Activated naive CD4-positive, alpha-beta T cell treated with anti-CD3 and anti-CD28 coated beads for 36 hours (primary cell): Measurements from ENCODE around the gene TRDMT1. TPM values are rescaled to one million over a fixed set of nuclear protein-coding genes. Genes with fewer than 3 reads are reported as not detected.

Experiments
- CTCF ChIA-PET: fragments of 350-600 bp; sonication (Branson Sonifier 250); formaldehyde crosslinking; loops from one replicate; lab custom pipeline; 2021; ENCODE audit warnings: antibody characterized with exemption; lab: Charles Lee
- DNase-seq: peaks from one replicate; pipeline ENCODE4 v3.0.0-alpha.2; 2020
- H3K27ac Mint-ChIP-seq: one replicate; pipeline ENCODE4 v1.8.0; 2021; ENCODE audit warnings: mild to moderate bottlenecking, mixed read lengths
- H3K27me3 Mint-ChIP-seq: one replicate; pipeline ENCODE4 v1.8.0; 2021; ENCODE audit warnings: low read depth, mixed read lengths
- H3K36me3 Mint-ChIP-seq: one replicate; pipeline ENCODE4 v1.8.0; 2021; ENCODE audit warnings: low read depth, mixed read lengths
- H3K4me1 Mint-ChIP-seq: one replicate; pipeline ENCODE4 v1.8.0; 2021; ENCODE audit warnings: low read depth, mixed read lengths
- H3K4me3 Mint-ChIP-seq: one replicate; pipeline ENCODE4 v1.8.0; 2021; ENCODE audit warnings: mild to moderate bottlenecking, moderate library complexity, mixed read lengths
- H3K9me3 Mint-ChIP-seq: one replicate; pipeline ENCODE4 v1.8.0; 2021; ENCODE audit warnings: mixed read lengths
- intact Hi-C: fragments of 100-400 bp; cut with micrococcal nuclease; formaldehyde crosslinking; loops from one replicate; pipeline ENCODE4 v1.15.1; 2023
- total RNA-seq, 2 experiments: library from RNA; stranded (reverse); gene quantifications; one replicate each; pipeline ENCODE4 v1.2.3, GENCODE V29; 2021

The TRDMT1 gene
- total RNA-seq, 2 experiments from 2014 or later, result 6.5 to 7.2 TPM

DNA sequence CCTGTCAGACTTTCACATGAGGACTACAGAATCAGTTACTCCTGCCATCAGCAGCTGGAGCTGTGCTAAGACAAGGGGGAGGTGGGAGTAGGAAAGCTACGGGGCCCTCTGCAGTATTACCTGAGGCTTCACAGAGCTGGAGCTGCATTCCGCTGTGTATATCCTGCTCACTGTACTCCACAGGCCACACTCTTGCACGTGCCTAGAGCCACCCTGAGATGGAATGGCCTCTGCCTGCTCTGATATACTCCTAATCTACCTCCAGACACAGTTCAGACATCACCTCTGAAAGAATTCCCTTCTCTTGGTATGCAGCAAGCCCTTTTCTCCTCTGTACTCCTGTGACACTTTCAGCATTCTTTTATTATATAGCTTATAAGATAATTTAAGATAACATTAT is 34.8 kb downstream of the TRDMT1 start:
- intact Hi-C loops, result no loop called here
- Mint-ChIP-seq H3K4me3 (no peak overlapping the region), H3K27me3 (no peaks in the 10 kb centered on the region), H3K27ac (no peak overlapping the region), H3K36me3 (peaks cover 8% of the 10 kb centered on the region), H3K4me1 (no peaks in the 10 kb centered on the region), H3K9me3 (no peaks in the 10 kb centered on the region)
- DNase-seq, result no peak
- CTCF ChIA-PET, result interaction anchor here (0.6 to 1.0 kb wide), 4 partner anchors 9 to 208 kb away, joined by 3 to 5 read pairs (median 4); no protein-coding TSS in a partner anchor

DNA sequence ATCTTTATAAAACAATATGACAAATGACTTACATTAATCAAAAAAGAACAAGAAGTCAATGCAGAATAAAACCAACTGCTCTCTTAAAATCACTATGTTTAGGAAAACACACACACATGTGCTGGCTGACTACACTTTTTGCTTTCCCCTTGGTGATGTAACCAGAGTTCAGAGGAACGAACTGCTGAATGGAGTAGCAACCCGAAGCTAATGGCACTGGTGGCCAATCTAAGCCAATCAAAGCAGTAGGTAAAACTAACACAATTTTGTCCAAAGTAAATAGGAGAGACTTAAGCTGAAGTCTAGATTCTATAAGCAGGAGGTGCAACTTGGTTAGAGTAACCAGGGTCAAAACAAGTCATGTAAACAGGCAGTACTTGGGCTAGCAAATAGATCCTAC is 38.6 kb downstream of the TRDMT1 start:
- intact Hi-C loops, result no loop called here
- peaks cover 8% of the 10 kb centered on the region for H3K36me3 Mint-ChIP-seq
- H3K27me3 Mint-ChIP-seq, result no peaks in the 10 kb centered on the region
- H3K27ac Mint-ChIP-seq, result no peak overlapping the region
- CTCF ChIA-PET, result no interaction called here
- H3K4me3 Mint-ChIP-seq, result no peak overlapping the region
- DNase-seq, result no peak
- no peaks in the 10 kb centered on the region for H3K4me1 Mint-ChIP-seq
- H3K9me3 Mint-ChIP-seq, result no peaks in the 10 kb centered on the region

DNA sequence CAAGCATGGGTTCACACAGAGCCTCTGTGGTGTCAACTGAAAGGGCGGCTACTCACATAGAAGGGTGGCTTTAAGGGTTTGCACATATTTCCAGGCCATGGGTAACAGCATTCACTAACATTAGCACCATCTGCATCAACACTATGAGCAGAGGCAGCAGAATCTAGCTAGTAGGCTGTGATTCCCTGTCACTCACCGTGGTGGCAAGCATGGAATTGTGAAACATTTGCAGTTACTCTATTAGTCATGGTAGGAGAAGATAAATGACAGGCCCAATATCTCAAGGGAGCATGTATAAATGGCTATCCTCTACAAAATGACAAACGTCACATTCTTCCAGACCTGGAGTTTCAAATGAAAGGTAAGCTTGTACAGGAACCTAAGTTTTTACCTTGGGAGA is 39.7 kb downstream of the TRDMT1 start:
- Mint-ChIP-seq H3K27ac (no peak overlapping the region), H3K36me3 (peaks cover 8% of the 10 kb centered on the region), H3K4me3 (no peak overlapping the region), H3K4me1 (no peaks in the 10 kb centered on the region), H3K9me3 (no peaks in the 10 kb centered on the region), H3K27me3 (no peaks in the 10 kb centered on the region)
- intact Hi-C loops, result no loop called here
- no peak for DNase-seq
- CTCF ChIA-PET, result no interaction called here

DNA sequence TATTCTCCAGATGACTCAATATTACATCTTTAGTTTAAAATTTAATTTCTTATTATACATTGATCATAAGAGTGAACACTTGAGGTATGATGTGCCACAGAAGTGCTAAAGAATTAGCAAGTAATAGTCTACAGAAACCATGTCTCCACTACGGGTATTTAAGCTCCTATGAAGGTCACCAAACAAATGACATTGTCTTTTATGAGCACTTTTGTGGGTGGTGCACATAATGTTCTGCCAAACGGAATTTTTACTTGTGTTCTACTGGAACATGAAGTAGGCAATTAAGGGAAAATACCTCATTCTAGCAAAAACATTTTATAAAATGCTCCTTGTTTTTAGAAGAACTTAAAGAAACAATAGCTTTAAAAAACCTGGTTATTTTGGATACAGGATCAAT is 44.4 kb downstream of the TRDMT1 start:
- no peaks in the 10 kb centered on the region for H3K27me3 Mint-ChIP-seq
- intact Hi-C loops, result no loop called here
- H3K4me3 Mint-ChIP-seq, result no peak overlapping the region
- H3K36me3 Mint-ChIP-seq, result peaks cover 5% of the 10 kb centered on the region
- no peak for DNase-seq
- H3K4me1 Mint-ChIP-seq, result no peaks in the 10 kb centered on the region
- CTCF ChIA-PET, result interaction anchor here (1.0 kb wide), 1 partner anchor 10 kb away, joined by 3 read pairs; no protein-coding TSS in a partner anchor
- H3K27ac Mint-ChIP-seq, result no peak overlapping the region
- H3K9me3 Mint-ChIP-seq, result no peaks in the 10 kb centered on the region

DNA sequence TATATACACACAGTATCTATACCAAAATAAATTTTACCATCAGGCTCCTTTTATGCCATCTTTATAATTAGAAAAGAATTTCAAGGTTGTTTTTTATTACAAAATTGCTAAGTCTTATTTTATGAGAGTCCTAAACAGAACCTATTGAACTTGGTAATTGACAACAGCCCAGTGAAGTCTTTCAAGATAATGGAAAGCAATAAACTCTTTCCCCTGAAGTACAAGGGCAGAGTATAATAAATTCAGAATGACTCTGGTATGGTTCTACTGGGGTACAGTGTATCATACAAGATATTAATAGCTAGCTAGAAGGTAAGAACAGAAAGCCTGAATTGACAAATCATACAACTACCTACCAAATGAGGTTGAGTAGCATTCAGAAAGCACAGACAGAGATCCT is 45.6 kb downstream of the TRDMT1 start:
- Mint-ChIP-seq H3K27me3 (no peaks in the 10 kb centered on the region), H3K36me3 (peaks cover 5% of the 10 kb centered on the region), H3K4me1 (no peaks in the 10 kb centered on the region), H3K27ac (no peak overlapping the region), H3K4me3 (no peak overlapping the region), H3K9me3 (no peaks in the 10 kb centered on the region)
- DNase-seq, result no peak
- intact Hi-C loops, result no loop called here
- CTCF ChIA-PET, result interaction anchor here (0.5 to 0.6 kb wide), 2 partner anchors 58 to 182 kb away, joined by 3 read pairs; no protein-coding TSS in a partner anchor

DNA sequence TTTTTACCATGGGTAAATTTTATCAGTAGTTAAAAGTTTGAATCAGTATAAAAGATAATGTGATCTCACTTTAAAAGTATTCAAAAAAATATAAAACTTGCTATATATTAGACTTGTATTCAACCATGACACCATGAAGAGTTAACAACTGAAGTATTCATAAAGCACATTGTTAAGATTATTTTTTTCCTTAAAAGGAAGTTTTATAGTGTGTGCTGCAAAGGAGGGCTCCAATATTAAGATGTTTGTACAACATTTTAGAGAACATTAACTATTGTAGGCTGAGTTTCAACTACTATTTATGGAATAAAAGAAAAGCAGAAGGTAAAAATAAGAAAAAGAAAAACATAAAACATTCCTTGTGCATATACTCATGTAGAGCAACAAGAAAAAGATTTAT is 47.4 kb downstream of the TRDMT1 start:
- Mint-ChIP-seq H3K36me3 (peaks cover 5% of the 10 kb centered on the region), H3K4me1 (no peaks in the 10 kb centered on the region), H3K27ac (no peak overlapping the region), H3K4me3 (no peak overlapping the region), H3K27me3 (no peaks in the 10 kb centered on the region), H3K9me3 (no peaks in the 10 kb centered on the region)
- intact Hi-C loops, result no loop called here
- CTCF ChIA-PET, result no interaction called here
- DNase-seq, result no peak

DNA sequence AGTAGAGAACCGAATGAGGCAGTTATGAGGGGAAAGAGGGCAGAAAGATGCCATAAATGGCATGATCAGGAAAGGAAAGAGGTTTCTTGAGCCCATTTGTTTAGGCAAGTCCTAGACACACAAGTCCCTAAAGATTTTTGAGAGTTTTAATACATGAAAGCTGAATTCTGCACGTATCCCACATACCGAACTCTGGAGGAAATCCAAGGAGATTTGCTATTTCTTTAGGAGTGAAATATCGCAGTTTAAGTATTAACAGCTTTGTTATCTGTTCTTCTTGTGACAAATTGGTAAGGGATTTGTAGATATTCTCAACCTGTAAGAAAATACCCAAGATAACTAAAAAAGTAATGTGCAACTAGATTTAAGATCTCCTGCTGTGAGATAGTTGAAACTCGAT is 48.2 kb downstream of the TRDMT1 start:
- Mint-ChIP-seq H3K36me3 (peaks cover 5% of the 10 kb centered on the region), H3K9me3 (no peaks in the 10 kb centered on the region), H3K4me3 (no peak overlapping the region), H3K27ac (no peak overlapping the region), H3K27me3 (no peaks in the 10 kb centered on the region), H3K4me1 (no peaks in the 10 kb centered on the region)
- intact Hi-C loops, result no loop called here
- DNase-seq, result no peak
- CTCF ChIA-PET, result no interaction called here

DNA sequence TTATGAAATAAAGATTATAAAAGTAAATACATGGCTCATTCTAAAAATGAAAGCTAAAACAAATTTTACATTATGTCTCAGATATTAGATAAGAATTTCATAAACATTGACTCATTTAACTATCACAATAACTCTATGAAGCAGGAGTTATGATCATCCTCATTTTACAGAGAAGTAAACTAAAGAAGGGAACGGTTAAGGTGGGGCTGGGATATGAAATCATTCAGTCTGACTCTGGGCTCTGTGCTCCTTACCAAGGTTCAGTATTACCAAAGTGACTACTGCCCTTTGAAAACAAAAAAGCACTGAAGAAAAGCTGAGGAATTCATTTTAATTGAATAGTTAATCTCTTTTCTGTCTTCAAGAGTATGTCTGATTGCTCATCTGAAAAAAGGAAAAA is 49.8 kb downstream of the TRDMT1 start:
- CTCF ChIA-PET, result interaction anchor here (0.6 to 0.7 kb wide), 2 partner anchors 129 to 315 kb away, joined by 3 to 4 read pairs; no protein-coding TSS in a partner anchor
- Mint-ChIP-seq H3K9me3 (no peaks in the 10 kb centered on the region), H3K4me1 (no peaks in the 10 kb centered on the region), H3K27me3 (no peaks in the 10 kb centered on the region), H3K27ac (no peak overlapping the region), H3K4me3 (no peak overlapping the region), H3K36me3 (peaks cover 5% of the 10 kb centered on the region)
- intact Hi-C loops, result no loop called here
- no peak for DNase-seq

DNA sequence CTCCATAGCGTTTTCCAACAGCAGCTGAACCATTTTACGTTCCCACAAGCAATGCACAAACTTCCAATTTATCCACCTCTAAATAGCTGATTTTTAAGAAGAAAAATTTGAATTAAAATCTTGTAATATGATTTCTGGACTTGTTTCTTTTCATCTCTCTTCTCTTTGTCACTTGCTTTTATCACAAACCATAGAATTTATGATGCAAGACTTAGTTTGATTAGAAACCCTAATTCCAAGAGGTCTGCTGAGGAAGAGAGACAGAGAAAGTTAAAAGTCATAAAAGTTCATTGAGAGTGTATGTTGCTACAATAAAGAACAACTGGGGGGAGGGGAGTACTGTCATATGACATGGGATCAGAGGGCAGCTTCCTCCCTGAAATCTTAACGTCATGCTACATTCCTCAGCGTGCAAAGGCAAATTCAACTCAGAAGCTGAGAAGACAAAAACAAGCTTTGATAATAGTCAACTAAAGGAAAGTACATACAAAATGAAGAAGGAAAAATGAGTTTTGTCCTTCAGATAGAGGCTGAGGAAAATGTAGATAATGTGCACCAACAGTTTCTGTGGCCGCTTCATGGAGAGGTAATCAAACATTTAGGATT is 53.5 kb downstream of the TRDMT1 start:
- Mint-ChIP-seq H3K27me3 (no peaks in the 10 kb centered on the region), H3K4me3 (no peak overlapping the region), H3K9me3 (no peaks in the 10 kb centered on the region), H3K4me1 (peaks cover 18% of the 10 kb centered on the region), H3K27ac (no peak overlapping the region), H3K36me3 (peaks cover 5% of the 10 kb centered on the region)
- no peak for DNase-seq
- intact Hi-C loops, result loop anchor here (10.0 kb wide), 1 partner anchor 277 kb away; no protein-coding TSS in a partner anchor
- CTCF ChIA-PET, result no interaction called here

DNA sequence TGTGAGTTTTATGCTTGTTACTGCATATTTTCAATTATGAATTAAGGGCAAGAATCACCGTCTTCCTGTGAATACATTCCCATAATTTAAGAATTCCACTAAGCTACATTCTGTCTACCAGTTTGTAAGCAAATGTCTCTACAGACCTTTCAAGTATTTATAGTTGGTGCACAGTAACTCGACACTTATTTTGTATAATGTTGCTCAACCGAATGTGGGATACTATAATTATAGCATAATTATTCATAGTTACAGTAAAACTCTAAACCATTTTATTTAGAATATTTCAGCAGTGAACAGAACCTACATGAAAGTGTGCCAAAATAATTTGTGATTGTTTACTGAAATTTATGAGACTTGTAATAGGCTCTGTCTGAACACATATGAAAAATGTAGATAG is 54.6 kb downstream of the TRDMT1 start:
- no peak for DNase-seq
- Mint-ChIP-seq H3K9me3 (no peaks in the 10 kb centered on the region), H3K4me3 (no peak overlapping the region), H3K27me3 (no peaks in the 10 kb centered on the region), H3K36me3 (peaks cover 5% of the 10 kb centered on the region), H3K4me1 (peaks cover 23% of the 10 kb centered on the region), H3K27ac (no peak overlapping the region)
- CTCF ChIA-PET, result no interaction called here
- intact Hi-C loops, result loop anchor here (10.0 kb wide), 1 partner anchor 278 kb away; no protein-coding TSS in a partner anchor

DNA sequence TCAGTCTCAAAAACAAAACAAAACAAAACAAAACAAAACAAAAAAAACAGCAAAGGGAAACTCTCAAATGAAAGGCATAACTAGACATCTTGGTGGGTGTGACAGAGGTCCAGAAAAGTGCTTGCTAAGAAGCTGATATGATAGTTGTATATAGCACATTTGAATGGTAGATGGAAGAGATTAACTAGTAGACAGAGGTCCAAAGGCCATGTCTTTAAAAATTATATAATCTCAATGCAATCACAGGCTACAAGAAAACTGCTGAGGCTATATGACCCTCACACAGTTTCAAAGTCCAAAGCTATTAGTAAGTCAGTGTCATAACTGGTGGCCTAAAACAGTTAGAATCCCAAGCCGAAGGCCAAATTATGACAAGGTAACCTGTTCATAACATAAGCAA is 56.2 kb downstream of the TRDMT1 start:
- Mint-ChIP-seq H3K36me3 (peaks cover 7% of the 10 kb centered on the region), H3K27ac (peak overlapping the region; percentile 47), H3K4me1 (peaks cover 28% of the 10 kb centered on the region), H3K27me3 (no peaks in the 10 kb centered on the region), H3K9me3 (peaks cover 2% of the 10 kb centered on the region), H3K4me3 (no peak overlapping the region)
- CTCF ChIA-PET, result interaction anchor here (1.8 kb wide), 1 partner anchor 85 kb away, joined by 8 read pairs; no protein-coding TSS in a partner anchor
- no peak for DNase-seq
- intact Hi-C loops, result loop anchor here (10.0 kb wide), 1 partner anchor 280 kb away; no protein-coding TSS in a partner anchor

DNA sequence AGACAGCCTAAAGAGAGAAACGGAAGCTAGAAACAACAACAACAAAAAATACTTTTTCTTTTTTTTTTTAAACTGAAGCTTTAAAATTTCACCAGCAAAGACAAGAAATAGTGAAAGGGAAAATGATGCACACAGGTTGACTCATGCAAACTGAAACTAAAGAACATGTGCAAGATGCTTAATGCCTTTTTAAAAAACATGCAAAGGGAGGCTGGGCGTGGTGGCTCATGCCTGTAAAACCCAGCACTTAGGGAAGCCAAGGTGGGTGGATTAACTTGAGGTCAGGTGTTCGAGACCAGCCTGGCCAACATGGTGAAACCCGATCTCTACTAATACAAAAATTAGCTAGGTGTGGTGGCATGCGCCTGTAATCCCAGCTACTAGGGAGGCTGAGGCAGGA is 56.7 kb downstream of the TRDMT1 start:
- peak overlapping the region; percentile 47 for H3K27ac Mint-ChIP-seq
- peaks cover 28% of the 10 kb centered on the region for H3K4me1 Mint-ChIP-seq
- intact Hi-C loops, result loop anchor here (1.0 to 10.0 kb wide), 8 partner anchors 55 to 280 kb away; partner anchors contain the start of gene VIM
- no peak overlapping the region for H3K4me3 Mint-ChIP-seq
- CTCF ChIA-PET, result interaction anchor here (0.9 to 1.8 kb wide), 2 partner anchors 85 to 114 kb away, joined by 3 to 8 read pairs; no protein-coding TSS in a partner anchor
- peaks cover 2% of the 10 kb centered on the region for H3K9me3 Mint-ChIP-seq
- H3K27me3 Mint-ChIP-seq, result no peaks in the 10 kb centered on the region
- peaks cover 7% of the 10 kb centered on the region for H3K36me3 Mint-ChIP-seq
- DNase-seq, result peak; percentile 84

DNA sequence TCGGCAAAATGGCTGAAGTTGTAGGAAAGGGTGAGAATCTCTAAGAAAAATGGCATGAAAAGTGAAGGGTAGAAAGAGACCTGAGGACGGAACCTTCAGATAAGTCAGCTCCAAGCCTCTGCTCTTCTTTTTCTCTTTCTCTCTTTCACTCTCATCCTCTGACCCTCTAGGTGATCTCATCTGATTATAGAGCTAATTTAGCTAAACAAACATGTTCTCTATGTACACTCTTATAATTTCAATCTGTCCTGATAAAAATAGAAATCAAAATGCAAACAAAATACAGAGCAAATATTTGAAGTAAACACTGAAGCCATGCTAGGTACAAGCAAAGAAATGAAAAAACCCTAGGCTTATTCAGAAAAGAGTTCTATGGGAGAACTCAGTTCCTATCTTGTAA is 57.4 kb downstream of the TRDMT1 start:
- CTCF ChIA-PET, result interaction anchor here (0.9 to 1.8 kb wide), 4 partner anchors 27 to 115 kb away, joined by 3 to 8 read pairs (median 6); no protein-coding TSS in a partner anchor
- peaks cover 28% of the 10 kb centered on the region for H3K4me1 Mint-ChIP-seq
- intact Hi-C loops, result loop anchor here (1.0 to 10.0 kb wide), 8 partner anchors 55 to 281 kb away; partner anchors contain the start of gene VIM

More for the DNA sequence above, 57.4 kb downstream of the TRDMT1 start:
- Mint-ChIP-seq H3K9me3 (peaks cover 2% of the 10 kb centered on the region), H3K27me3 (no peaks in the 10 kb centered on the region), H3K36me3 (peaks cover 7% of the 10 kb centered on the region), H3K27ac (no peak overlapping the region), H3K4me3 (no peak overlapping the region)
- no peak for DNase-seq
